HUES48 (cell line): ENCODE measurements around the gene CDCA4.
"Not testable (repeated sequence)": the region's sequence is repeated elsewhere in the genome, so short reads cannot be mapped to it uniquely, and the experiment has no call there.

ENCODE experiments used
- H3K27ac ChIP-seq: one replicate; pipeline ENCODE4 v1.7.0; 2013; ENCODE audit warnings: low read depth, low read length, inconsistent platforms
- H3K27me3 ChIP-seq: 2 replicates; pipeline ENCODE4 v1.6.1; 2013; ENCODE audit warnings: mild to moderate bottlenecking, low read length; ENCODE audit not compliant: control insufficient read depth, insufficient read depth
- H3K36me3 ChIP-seq: 2 replicates; pipeline ENCODE4 v1.6.1; 2013; ENCODE audit warnings: low read length; ENCODE audit not compliant: control insufficient read depth, insufficient read depth
- H3K4me1 ChIP-seq: 2 replicates; pipeline ENCODE4 v1.6.1; 2013; ENCODE audit warnings: mild to moderate bottlenecking, low read length; ENCODE audit not compliant: control insufficient read depth, insufficient read depth
- H3K4me3 ChIP-seq: 2 replicates; pipeline ENCODE4 v1.5.1; 2013; ENCODE audit warnings: mild to moderate bottlenecking, low read depth, low read length
- H3K9ac ChIP-seq: 2 replicates; pipeline ENCODE4 v1.6.1; 2013; ENCODE audit warnings: mild to moderate bottlenecking, low read depth, low read length, moderate library complexity
- H3K9me3 ChIP-seq: 2 replicates; pipeline ENCODE4 v1.6.1; 2013; ENCODE audit warnings: low read length; ENCODE audit not compliant: control insufficient read depth, insufficient read depth

The CDCA4 gene

DNA sequence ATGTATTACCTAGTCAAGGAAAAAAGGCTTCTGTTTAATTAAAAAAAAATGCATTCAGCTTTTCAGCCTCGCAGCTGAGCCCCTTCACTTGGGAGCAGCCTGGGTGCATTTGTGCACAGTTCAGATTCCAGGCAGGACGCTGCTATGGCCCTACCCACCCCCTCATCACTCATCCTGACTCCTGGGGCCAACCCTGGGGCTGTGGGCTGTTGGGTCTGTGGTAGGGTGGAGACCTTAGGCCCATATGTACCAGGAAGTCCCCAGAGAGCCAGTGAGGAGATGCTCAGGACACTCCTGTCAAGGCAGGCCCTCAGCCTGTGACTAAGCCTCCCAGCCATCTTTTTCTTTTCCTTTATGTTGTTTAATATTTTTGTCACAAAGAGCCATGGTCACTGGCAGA, 9.3 kb upstream of the CDCA4 start:
- no peak overlapping the region for H3K9ac ChIP-seq
- H3K4me3 ChIP-seq, result no peak overlapping the region
- no peak overlapping the region for H3K27ac ChIP-seq
- peaks cover 10% of the 10 kb centered on the region for H3K4me1 ChIP-seq
- H3K36me3 ChIP-seq, result no peaks in the 10 kb centered on the region
- peaks cover 37% of the 10 kb centered on the region for H3K27me3 ChIP-seq
- H3K9me3 ChIP-seq, result no peaks in the 10 kb centered on the region

DNA sequence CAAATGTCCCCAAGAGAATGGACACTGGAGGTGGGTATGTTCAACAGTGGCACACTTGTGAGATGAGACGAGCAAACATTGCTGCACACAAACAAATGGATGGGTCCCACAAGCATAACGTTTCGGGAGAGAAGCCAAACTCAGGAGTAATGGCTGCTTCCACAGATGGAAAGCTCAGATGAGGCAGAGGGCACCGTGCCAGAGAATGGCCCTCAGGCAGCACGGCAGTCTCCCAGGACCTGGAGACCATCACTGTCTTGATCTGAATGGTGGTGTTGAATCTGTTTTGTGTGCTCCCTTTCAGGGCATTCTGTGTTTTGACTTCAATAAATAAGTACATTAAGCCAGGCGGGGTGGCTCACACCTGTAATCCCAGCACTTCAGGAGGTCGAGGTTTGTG, 8.5 kb upstream of the CDCA4 start:
- H3K27me3 ChIP-seq, result peaks cover 31% of the 10 kb centered on the region
- H3K4me1 ChIP-seq, result peaks cover 9% of the 10 kb centered on the region
- H3K4me3 ChIP-seq, result no peak overlapping the region

GRCh38 chr14:105028251-105028927, 7.5 kb upstream of the CDCA4 start:
- no peaks in the 10 kb centered on the region for H3K36me3 ChIP-seq
- no peak overlapping the region for H3K4me3 ChIP-seq
- no peaks in the 10 kb centered on the region for H3K9me3 ChIP-seq
- H3K27me3 ChIP-seq, result peaks cover 21% of the 10 kb centered on the region
- H3K4me1 ChIP-seq, result no peaks in the 10 kb centered on the region; the same call in 1 of the 2 replicates
- H3K27ac ChIP-seq, result no peak overlapping the region
- no peak overlapping the region for H3K9ac ChIP-seq

More for the DNA sequence above, 8.5 kb upstream of the CDCA4 start:
- H3K27ac ChIP-seq, result no peak overlapping the region
- no peaks in the 10 kb centered on the region for H3K36me3 ChIP-seq
- no peak overlapping the region for H3K9ac ChIP-seq
- H3K9me3 ChIP-seq, result no peaks in the 10 kb centered on the region

DNA sequence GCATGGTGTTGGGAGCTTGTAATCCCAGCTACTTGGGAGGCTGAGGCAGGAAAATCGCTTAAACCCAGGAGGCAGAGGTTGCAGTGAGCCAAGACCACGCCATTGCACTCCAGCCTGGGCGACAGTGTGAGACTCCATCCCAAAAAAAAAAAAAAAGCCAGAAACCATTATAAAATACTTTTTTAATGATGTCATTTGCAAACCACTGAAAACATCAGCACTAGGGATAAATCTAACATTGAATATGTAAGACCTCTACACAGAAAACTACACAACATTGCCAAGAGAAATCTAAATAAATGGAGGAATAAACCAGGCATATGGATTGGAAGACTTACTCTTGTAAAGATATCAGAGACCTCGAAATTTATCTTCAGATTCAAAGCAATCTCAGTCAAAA, 6.8 kb upstream of the CDCA4 start:
- H3K27me3 ChIP-seq, result peaks cover 14% of the 10 kb centered on the region
- H3K4me3 ChIP-seq, H3K9ac ChIP-seq, H3K36me3 ChIP-seq, H3K9me3 ChIP-seq, H3K27ac ChIP-seq, H3K4me1 ChIP-seq: not testable (repeated sequence)

DNA sequence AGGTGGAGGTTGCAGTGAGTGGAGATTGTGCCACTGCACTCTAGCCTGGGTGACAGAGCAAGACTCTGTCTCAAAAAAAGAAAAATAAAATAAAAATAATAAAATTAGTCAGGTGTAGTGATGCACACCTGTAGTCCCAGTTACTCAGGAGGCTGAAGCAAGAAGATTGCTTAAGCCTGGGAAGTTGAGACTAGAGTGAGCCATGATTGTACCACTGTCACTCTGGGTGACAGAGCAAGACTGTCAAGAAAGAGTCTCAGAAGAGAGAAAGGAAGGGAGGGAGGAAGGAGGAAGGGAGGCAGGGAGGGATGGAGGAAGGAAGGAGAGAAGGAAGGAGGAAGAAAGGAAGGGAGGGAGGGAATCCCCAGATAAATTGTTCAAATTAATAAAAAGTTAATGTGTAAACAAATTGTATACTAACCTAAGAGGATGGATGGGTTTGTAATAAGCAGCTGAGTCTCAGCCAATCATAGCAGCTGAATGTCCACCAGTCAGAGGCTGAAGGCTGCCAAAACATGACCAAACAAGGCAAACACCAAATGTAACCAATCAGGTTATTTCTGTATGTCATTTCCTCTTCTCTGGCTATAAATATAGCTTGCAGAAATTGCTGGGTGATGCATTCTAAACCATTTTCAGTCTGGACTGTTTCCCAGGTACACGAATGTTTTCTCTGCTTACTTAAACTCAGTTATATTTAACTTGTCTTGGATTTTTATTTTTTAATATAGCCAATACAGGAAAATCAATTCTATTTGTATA, 6.1 kb upstream of the CDCA4 start:
- no peaks in the 10 kb centered on the region; the same call in 1 of the 2 replicates for H3K4me1 ChIP-seq
- no peaks in the 10 kb centered on the region for H3K9me3 ChIP-seq
- peaks cover 8% of the 10 kb centered on the region for H3K27me3 ChIP-seq
- H3K4me3 ChIP-seq, result no peak overlapping the region
- H3K27ac ChIP-seq, result no peak overlapping the region
- no peaks in the 10 kb centered on the region for H3K36me3 ChIP-seq
- H3K9ac ChIP-seq, result no peak overlapping the region

GRCh38 chr14:105026033-105026785, 5.3 kb upstream of the CDCA4 start:
- Histone ChIP-seq H3K4me3 (no peak overlapping the region), H3K36me3 (no peaks in the 10 kb centered on the region), H3K9me3 (no peaks in the 10 kb centered on the region), H3K9ac (no peak overlapping the region), H3K4me1 (no peaks in the 10 kb centered on the region; the same call in 1 of the 2 replicates), H3K27me3 (peaks cover 7% of the 10 kb centered on the region), H3K27ac (no peak overlapping the region)

DNA sequence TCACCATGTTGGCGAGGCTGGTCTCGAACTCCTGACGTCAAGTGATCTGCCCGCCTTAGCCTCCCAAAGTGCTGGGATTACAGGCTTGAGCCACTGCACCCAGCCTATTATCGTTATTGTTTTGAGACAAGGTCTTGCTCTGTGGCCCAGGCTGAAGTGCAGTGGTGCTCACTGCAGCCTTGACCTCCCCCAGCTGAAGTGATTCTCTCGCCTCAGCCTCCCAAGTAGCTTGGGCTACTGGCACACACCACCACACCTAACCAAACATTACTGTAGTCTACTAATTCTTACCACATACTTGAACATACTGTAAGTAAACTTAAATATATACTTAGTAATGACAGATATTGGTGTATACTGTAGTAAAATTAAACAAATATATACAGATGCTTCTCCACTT, 4.5 kb upstream of the CDCA4 start:
- Histone ChIP-seq H3K27me3 (peaks cover 3% of the 10 kb centered on the region; the same call in 1 of the 2 replicates), H3K36me3 (no peaks in the 10 kb centered on the region), H3K9ac (no peak overlapping the region), H3K4me3 (no peak overlapping the region), H3K27ac (no peak overlapping the region), H3K4me1 (no peaks in the 10 kb centered on the region; the same call in 1 of the 2 replicates), H3K9me3 (no peaks in the 10 kb centered on the region)

DNA sequence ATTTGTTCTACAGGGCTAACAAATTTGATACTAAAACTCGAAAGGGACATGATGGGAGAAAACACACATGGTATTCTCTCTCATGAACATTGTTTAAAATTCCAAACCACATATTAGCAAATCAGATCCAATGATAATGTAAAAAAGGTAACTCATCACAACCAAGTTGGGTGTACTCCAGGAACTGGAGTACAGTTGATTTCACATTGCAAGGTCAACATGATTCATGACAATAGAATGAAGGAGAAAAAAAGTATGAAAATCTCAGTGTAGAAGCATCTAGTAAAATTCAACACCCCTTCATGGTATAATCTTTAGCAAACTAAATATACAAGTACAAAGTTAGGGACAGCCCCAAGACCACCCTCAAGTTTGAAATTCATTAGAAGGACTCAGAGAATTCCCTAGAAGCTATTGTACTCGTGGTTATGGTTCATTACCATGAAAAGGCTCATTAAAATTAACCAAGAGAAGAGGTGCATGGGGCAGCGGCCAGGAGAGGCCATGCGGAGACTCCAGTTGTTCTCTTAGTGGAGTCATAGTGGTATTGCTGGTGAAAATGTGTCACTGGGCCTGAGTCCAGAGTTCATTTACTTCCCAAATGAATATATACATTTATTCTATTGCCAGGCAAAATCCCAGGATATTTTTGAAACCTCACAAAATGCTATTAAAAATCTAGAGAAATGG, 3.1 kb upstream of the CDCA4 start:
- Histone ChIP-seq H3K27me3 (peaks cover 3% of the 10 kb centered on the region; the same call in 1 of the 2 replicates), H3K4me3 (no peak overlapping the region), H3K27ac (no peak overlapping the region), H3K9ac (no peak overlapping the region), H3K4me1 (peaks cover 6% of the 10 kb centered on the region), H3K36me3 (no peaks in the 10 kb centered on the region), H3K9me3 (no peaks in the 10 kb centered on the region)

GRCh38 chr14:105023144-105023543, 2.3 kb upstream of the CDCA4 start:
- H3K4me1 ChIP-seq, result peaks cover 8% of the 10 kb centered on the region
- H3K27ac ChIP-seq, result no peak overlapping the region
- no peaks in the 10 kb centered on the region for H3K9me3 ChIP-seq
- H3K9ac ChIP-seq, result no peak overlapping the region
- no peak overlapping the region for H3K4me3 ChIP-seq
- peaks cover 3% of the 10 kb centered on the region; the same call in 1 of the 2 replicates for H3K36me3 ChIP-seq
- peaks cover under 1% of the 10 kb centered on the region; the same call in 1 of the 2 replicates for H3K27me3 ChIP-seq

DNA sequence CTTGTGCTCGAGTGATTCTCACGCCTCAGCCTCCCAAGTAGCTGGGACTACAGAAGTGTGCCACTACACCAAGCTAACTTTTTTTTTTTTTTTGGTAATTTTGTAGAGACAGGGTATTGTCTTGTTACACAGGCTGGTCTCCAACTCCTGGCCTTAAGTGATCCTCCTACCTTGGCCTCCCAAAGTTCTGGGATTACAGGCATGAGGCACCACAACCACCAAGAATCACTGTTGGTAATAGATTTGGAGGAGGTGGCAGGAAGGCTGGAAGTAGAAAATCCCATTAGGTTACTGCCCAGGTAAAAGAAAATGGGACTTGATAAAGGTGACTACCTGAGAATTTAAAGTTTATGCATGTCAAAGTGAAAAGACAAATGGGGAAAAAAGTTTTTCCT, 1.4 kb upstream of the CDCA4 start:
- Histone ChIP-seq H3K36me3 (peaks cover 4% of the 10 kb centered on the region; the same call in 1 of the 2 replicates), H3K9me3 (no peaks in the 10 kb centered on the region), H3K27me3 (no peaks in the 10 kb centered on the region), H3K4me1 (peaks cover 10% of the 10 kb centered on the region), H3K9ac (no peak overlapping the region), H3K4me3 (peak overlapping the region; percentile 99), H3K27ac (no peak overlapping the region)
